Activated CD8-positive, alpha-beta memory T cell treated with anti-CD3 and anti-CD28 coated beads, Interleukin-2, amount 50 U/mL, for 1 hour (primary cell): ENCODE results near the gene SEPSECS.
"Not testable (repeated sequence)": the region's sequence is repeated elsewhere in the genome, so short reads cannot be mapped to it uniquely, and the experiment has no call there.

ENCODE experiments used
- DNase-seq: peaks from one replicate; pipeline ENCODE4 v3.0.0-alpha.2; 2020; ENCODE audit errors: extremely low read depth

The SEPSECS gene

DNA sequence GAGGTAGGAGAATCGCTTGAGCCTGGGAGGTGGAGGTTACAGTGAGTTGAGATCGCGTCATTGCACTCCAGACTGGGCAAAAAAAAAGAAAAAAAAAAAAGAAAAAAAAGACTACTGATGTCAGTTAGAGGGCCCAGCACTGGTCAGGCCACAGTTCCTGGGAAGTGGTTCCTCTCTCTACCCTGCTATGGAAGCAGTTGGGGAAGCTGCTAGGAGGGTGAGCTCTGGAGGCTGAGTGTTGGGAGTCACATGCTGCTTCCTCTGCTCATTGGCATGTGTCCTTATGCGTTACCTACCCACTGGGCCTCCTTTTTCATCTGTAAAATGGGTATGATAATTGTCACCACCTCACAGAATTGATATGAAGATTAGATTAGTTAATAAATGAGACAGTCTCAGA, 50.7 kb downstream of the SEPSECS start:
- no peak for DNase-seq

DNA sequence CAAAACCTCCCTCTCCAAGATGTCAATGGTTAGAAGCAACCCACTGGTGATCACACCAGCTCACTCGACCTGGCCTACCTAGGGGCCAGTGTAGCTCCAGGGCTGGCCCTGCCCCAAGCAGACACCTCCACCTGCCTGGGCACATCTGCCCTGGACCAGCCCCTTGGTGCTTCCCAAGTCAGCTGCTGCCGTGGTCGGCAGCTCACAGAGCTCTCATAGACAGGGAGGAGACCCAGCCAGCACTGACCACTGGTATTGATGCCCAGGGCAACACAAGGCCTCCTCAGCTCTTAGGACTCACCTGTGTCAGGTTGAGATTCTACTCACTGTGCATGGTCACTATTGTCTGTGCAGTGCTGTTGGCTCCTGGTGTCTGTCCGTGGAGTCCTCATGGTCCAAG, 51.7 kb downstream of the SEPSECS start:
- DNase-seq, result no peak

DNA sequence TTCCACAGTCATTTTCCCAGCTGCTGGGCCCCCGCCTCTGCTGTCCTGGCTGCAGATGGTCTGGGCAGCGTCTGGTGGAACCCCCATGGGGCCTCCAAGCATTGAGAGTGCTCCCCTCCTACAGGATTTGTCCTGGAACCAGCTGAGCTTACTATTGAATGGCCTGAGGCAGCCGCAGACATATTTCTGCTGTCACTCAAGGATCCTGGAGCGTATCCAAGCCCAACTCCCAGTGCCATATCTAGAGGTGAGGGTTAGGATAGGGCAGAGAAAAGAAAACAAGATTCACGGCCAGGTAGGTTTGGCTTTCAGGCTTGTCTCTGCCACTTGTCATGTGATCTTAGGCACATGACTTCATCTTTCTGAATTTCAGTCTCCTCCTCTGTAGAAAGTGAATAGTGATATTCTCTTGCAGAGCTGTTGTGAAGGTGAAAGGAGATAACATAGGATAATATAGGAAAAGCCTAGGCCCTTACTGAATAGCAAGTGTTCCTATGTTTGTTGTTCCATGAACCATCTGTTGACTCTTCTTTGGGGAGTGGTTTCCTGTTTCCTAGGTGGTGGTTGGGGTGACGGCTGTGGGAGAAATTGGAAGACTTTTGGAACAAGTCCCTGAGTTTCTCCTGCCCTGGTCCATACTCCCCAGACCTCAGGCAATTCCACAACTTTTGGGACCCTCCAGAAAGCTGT, 52.3 kb downstream of the SEPSECS start:
- DNase-seq, result no peak

DNA sequence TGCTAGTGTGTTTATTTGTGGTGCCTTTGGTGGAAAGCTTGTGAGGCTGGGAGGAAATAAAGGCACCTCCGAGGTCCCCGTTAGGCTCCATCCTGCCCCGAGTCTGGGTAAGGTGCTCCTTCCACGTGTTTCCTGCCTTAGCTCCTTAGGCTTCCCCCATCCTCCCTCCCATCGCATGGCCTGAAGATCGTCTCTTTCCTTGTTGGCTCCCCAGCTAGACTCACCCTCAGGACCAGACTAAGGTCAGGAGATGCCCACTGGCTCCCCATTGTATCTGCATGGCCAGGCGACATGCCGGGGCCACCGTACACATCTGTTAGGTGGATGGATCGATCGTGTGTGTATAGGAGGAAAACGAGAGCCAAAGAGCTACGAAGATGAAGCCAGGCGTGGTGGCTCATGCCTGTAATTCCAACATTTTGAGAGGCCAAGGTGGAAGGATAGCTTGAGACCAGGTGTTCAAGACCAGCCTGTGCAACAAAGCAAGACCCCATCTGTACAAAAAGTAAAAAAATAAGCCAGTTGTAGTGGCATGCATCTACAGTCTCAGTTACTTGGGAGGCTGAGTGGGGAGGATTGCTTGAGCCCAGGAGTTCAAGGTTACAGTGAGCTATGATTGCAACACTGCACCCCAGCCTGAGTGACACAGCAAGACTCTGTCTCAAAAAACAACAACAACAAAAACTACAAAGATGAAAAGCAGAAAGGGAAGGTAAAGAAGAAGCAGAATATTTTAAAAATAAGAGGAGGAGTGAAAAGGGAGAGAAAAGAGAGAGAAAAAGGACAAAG, 53.7 kb downstream of the SEPSECS start:
- no peak for DNase-seq

DNA sequence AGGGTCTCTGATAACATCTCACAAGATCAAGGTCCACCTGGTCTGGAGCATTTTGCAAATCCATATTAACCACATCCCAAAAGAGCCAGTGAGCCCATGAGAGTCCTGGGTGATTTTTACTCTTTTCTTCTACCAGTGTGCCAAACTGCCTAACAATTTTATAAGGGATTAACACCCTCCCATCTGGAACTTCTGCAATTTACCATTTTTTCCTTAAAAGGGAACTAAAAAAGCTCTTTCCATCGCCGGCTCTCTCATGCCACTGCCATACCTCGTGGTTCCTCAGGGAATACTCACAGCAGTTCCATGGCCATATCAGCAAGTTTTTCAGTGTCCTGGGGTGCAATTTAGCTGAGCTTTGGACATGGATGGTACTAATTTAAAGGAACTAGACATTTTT, 55.7 kb downstream of the SEPSECS start:
- DNase-seq, result no peak

DNA sequence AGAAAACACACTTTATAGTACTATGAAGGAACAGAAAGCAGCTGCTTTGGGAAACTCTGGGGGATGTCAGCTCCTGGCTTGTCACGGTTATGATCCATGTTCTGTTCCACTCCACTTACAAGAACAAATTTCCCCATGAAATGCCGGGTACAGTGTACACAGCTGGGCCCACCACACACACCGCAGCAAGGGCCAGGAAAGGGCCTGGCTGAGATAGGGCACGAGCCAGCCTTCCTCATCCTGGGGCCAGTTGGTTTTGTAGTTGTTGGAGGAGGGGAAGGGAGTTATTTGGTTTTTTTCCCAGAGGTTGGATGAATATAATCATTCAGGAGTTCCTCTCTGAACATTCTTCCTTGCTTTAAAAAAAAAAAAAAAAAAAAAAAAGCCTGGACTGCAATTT, 56.8 kb downstream of the SEPSECS start:
- DNase-seq, result no peak

DNA sequence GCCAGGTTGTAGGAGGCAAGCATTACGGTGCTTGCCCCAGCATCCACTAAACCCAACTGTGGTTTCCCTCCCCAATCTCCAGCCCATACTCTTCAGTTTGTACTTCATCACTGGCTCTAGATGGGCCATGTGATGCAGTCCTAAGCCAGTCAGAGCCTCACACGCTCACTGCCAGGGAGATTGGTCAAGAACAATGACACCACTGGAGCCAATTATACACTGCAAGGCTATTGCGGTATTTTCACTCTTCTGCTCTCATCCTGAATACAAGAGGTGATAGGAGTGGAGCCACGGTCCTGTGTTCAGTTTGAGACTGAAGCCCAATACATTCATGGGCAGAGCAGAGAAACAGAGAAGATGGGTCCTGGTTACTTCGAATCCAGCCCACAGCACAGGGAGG, 58.4 kb downstream of the SEPSECS start:
- no peak for DNase-seq

DNA sequence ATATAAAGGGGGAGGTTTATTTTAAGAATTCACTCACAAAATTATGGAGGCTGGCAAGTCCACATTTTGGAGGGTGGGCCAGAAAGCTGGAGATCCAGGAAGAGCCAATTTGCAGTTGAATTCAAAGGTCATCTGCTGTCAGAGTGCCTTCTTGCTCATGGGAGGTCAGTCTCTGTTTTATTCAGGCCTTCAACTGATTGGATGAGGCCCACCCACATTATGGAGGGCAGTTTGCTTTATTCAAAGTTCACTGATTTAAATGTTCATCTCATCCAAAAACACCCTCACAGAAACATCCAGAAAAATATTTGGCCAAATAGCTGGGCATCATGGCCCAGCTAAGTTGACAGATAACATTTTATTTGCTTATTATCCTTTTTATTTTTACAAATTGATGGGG, 59.5 kb downstream of the SEPSECS start:
- no peak for DNase-seq

DNA sequence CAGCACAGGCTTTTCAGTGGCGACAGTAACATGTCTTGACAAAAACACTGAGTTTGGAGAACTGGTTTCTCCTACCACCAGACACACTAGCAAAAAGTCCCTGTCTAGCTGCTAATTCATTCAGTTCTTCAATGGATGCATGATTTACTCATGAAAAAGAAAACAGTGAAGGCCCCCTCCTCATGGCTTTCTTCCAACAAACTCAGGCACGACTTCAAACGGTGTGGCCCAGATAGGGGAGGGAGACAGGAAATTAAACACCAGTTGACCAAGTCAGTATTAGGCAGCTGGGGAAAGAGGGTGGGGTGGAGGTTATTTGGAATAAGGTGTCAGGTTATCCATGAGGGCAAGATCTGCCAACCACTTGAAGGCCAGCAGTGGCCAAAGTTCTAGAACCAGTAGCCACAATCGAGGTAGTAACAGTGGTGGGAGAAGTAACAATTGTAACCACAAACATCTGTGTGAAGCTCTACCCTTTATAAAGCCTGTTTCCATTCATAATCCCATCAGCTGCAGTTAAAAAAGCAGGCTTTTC, 60.2 kb downstream of the SEPSECS start:
- no peak for DNase-seq

DNA sequence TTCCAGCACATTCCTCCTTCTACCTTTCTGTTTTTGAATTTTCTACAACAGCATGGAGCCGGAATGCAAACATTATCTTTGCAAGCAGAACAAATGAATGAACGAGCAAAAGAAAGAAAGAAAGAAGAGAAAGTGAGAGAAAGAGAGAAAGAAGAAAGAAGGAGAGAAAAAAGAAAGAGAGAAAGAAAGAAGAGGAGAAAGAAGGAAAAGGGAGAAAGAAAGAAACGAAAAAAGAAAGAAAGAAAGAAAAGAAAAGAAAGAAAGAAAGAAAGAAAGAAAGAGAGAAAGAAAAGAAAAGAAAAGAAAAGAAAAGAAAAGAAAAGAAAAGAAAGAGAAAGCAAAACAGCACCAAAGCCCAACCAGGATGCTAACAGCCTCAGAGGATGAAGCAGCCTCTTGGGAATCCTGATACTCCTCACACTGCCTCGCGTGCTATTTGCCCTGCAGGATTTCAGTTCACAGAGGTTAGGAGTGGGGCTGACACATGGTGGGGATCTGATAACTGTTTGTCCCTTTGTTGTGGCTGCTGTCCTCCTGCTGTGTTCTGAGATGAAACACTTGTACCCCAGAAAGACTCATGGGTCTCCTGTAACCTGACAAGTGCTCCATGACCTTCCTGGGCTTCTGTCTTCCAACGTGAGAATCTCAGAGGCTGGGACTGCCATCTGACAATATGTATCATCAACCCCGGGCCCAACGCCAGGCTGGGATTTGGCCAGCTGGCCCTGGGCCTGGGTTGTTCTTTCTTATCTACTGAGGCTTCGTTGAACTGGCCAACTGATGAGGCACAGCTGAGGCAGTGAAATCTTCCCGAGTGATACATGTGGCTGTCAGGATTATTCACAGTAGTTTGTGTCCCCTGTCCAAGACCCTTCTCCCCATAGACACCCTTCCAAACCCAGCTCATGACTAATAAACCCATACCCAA, 61.0 kb downstream of the SEPSECS start:
- DNase-seq, result no peak

DNA sequence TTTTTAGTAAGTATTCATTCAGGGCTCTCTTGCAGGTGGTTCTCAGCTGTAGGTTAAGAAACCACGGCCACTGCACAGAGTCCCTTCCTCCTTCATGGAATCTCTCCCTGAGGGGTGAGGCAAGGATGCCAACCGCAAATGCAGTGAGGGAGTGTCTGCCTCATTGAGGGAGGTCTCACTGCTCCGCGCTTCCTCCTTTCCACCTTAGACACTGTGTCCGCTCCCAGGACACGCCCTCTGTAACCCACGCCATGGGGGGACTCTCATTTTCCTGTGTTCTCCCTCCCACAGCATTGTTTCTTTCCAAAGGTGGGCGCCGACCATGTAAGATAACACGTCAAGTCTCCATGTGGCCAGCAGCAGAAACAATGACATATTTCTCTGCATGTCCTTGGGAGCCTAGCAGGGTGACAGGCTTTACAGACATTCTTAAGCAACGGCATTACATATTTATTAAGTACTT, 63.2 kb downstream of the SEPSECS start:
- no peak for DNase-seq

DNA sequence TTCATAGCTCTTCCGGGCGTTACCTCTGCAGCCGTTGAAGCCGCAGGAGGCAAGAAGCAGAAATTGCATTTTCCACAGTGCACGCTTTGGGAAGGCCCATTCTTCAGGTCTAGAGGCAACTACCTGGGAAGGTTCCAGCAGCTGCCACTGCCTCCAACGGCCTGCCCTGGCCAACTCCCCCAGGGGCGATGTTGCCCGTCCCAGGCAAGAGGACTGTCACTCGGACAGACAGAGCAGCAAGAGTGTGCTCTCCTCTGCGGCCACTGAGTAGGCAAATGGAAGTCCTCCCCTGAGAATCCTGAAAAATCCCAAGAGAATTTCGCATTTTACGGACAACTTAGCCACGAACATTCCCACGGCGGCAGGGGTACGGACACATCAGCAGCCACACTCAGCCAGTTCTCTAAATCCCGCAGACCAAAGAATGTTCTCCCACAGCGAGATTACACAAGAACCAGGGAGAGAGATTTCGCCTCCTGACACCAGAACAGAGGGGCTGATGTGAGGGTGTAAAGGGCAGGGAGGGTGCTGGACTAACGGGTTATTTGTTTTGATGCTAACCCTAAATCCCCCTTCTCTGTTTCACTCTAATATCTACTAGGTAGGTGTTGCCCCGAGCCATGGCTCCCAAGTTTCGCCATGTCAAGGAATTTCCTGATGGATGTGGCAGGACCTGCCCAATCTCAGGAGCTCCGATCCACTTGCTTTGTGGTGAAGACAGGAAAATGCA, 63.8 kb downstream of the SEPSECS start:
- no peak for DNase-seq

DNA sequence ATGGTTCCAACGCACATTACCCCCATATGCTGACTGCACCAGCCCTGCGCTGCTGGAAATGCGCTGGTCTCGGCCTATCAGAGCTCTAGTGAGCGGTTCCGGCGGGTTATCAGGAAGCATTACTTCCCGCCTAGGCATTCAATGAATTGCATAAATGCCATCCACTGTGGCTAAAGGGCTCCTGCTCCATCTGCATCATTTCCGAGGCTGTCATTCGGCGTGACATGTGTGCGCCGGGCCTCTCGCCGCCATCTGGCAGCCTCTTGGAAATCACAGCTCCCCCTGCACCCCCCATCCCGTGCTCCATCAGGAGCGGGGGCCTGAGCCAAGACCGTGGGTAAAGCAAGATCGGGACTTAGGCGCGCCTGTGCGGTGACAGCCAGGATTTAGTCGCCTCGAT, 64.4 kb downstream of the SEPSECS start:
- DNase-seq, result no peak

DNA sequence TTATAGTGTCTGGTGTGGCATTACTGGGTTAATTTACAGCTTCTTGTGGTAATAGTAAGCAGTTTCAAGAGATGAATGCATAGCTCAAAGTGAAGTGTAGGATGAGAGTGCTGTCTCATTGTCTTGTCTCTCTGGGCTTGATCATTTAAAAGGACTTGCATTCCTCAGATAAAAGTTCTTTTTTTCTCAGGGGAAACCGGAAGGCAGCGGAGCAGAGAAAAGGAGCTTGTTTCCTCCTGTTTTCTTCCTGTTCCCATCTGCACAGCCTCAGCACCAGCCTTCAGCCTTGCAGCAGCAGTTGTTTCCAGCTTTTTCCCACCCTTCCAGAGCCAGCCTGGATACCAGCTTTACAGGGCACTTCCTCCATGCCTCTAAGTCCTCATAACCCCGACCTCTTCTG, 68.1 kb downstream of the SEPSECS start:
- no peak for DNase-seq

DNA sequence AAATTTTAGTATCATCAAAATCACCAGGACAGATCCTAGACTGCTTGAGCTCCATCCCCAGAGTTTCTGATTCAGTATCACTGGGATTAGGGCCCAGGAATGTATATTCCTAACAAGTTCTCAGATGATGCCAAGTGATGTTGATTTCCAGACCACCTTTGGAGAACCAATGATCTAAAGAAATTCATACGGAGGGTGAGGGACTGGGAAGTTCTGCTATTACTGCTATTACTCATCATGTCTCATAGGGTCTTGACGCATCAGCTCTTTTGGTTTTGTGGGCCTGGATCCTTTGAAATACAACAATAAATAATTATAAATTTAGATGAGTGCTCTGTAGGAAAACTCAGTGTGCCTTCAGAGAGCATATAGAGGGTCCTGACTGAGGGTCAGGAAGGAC, 69.7 kb downstream of the SEPSECS start:
- DNase-seq, result no peak

DNA sequence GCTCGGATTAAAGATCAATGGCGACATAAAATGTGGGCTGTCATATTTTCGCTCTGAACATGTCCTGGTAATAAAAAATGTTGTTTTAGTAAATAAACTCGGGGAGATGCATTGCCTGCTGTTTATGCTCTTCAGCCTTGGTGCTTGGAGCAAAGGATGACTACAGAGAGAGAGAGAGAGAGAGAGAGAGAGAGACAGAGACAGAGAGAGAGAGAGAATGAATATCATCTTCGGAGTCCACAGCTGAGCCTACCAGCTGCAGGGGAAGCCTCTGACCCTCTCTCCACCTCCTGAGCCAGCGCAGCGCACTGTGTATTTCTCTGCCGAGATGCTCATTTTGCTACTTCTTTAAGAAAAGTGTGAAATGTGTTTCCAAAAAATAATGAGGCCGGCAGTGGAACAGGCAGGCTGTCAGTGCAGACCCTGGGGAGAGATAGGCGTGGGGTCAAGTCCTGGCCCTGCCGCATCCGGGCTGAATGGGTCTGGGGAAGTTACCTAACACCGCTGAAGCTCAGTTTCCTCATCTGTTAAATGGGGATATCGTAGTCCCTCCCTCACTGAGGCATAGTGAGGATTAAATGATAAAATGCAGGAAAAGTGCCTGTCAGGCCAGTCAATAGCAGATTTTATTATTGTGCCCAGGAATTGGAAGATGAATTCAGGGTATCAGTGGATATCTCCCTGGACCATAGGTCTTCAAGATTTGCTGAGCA, 71.0 kb downstream of the SEPSECS start:
- no peak for DNase-seq

DNA sequence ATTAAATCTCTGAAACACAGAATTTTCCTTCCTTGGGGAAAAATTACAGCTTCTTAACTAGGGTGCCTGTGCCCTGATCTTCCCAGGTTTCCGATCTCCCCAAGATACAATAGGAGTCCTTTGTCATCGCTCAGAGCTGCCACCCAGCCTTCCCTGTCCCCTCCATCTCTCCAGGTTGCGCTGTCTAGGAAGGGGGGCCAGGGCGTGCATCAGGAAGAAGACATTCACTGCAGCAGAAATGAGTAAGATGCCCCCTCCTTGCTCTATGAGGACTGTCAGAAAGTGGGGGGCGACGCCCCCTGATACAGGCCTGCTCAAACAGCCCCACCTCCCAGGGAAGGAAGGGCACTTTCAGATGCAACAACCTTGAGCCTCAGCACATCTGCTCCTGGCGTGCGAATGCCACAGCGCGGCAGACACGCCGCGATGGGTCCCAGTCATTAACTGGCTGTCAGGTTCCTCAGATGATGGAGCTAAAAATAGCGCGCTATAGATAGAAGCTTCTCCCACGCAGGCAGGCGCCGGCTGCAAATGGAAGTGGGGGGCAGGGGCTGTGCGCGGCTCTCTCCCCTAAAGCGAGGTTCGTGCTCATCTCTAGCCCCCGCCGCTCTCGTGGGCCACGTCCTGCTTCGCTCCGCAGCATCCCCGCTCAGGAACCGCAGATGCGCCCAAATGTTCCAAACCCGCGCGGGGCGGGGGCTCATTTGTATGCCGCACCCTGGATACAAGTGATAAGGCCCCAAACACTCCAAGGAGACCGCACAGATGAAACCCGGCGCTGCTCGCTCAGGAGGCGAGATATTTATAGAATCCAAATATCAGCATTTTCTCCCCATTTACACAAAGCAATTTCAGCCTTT, 71.9 kb downstream of the SEPSECS start:
- DNase-seq, result no peak

DNA sequence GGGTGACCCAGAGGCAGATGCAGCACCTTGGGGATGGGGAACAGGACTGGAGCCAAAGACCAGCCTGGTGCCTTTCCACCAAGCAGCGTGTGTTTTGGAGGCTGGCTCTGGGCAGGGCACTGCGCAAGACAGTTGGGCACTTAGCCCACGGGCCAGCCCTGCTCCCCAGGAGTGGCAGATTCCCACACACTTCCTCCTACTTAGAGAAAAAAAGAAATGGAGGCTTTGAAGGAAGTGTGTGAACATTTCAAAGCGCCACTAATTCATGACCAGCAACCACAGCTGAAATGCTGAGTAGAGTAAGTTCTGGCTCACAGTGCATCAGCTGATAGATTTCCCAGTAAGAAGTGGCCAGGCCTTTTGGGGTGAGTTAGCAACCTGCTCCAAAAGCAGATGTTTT, 74.6 kb downstream of the SEPSECS start:
- DNase-seq, result no peak

DNA sequence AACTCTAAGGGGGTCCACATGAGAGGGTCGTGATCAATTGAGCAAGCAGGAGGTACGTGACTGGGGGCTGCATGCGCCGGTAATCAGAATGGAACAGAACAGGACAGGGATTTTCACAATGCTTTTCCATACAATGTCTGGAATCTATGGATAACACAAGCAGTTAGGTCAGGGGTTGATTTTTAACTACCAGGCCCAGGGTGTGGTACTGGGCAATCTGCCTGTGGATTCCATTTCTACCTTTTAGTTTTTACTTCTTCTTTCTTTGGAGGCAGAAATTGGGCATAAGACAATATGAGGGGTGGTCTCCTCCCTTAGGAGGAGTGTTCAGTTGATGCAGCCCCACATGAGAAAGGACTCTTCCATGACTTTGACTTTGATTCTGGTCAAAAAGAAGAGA, 76.8 kb downstream of the SEPSECS start:
- not testable (repeated sequence) for DNase-seq
